ENCODE measurements around the gene KRT37.

Gene KRT37

DNA sequence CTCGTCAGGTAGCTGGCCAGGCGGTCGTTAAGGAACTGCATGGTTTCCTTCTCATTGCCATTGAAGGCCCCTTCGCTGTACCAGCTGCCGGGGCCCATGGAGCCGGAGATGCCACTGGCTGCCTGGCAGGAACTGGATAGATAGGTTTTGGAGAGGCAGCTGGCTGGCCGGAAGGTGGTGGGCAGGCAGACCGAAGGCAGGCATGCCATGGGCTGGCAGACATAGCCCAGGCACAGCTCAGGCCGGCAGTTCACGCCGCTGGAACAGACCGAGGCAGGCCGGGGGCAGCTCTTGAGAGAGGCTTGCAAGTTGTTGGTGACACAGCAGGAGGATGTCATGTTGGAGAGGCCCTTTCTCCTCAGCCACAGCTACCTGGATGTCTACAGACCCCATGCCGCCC is 42.6 kb upstream of the KRT37 start, which contains the start of gene KRT32 (continued):
- no peak for TF ChIP-seq POU6F1 (CRISPR knock-in tag; IDR thresholded peaks at IDR 0.05; ENCODE audit: borderline replicate concordance, low read depth)
- TF ChIP-seq ZNF8 (CRISPR knock-in tag; IDR thresholded peaks at IDR 0.05), result no peak
- TF ChIP-seq SNAI2 (CRISPR knock-in tag; IDR thresholded peaks at IDR 0.05), result no peak
- no peak for TF ChIP-seq BACH2 (CRISPR knock-in tag; IDR thresholded peaks at IDR 0.05; ENCODE audit: borderline replicate concordance)
- no peak for TF ChIP-seq OSR1 (CRISPR knock-in tag; IDR thresholded peaks at IDR 0.05)
- TF ChIP-seq ZNF70 (CRISPR knock-in tag; IDR thresholded peaks at IDR 0.05), result no peak
- TF ChIP-seq ZFP3 (CRISPR knock-in tag; IDR thresholded peaks at IDR 0.05), result no peak

DNA sequence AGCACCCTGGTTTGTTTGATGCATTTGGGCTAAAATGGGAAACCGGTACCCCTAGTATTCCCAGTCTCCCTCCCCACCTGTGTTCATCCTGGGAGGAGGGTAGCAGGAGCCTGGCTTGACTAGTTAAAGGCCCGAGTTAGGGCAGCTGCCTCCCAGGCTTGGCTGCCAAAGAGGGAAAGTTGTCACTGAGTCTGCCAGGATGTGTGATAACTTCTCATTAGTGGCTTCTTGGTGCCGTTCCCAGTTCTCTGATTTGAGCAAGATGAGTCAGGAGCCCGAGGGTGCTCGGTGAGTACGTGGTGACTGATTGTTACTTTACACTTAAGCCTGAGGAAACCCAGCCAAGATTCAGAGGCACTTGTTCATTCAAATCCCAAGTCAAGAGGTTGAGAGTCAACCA is 40.3 kb upstream of the KRT37 start:
- peak; percentile 61; the same call in 2 of the 3 replicates for ATAC-seq

DNA sequence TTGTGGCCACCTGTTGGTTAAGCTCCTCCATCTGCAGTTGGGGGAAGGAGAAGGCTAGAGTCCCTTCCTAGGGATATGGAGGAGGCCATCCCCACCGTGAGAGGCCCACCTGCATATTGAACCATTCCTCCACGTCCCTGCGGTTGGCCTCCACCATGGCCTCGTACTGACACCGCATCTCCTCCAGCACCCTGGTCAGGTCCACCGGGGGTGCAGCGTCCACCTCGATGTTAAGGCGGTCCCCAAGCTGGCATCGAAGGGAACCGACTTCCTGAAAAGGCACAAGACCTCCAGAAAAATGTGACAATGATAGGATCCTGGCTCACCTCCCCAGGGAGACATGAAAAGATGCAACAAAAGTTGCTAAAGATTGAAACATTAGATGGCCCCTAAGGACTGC is 39.8 kb upstream of the KRT37 start:
- TF ChIP-seq ARNTL (CRISPR knock-in tag; IDR thresholded peaks at IDR 0.05; ENCODE audit: borderline replicate concordance, low read depth) (no peak), POU6F1 (CRISPR knock-in tag; IDR thresholded peaks at IDR 0.05; ENCODE audit: borderline replicate concordance, low read depth) (no peak), TCF4 (CRISPR knock-in tag; IDR thresholded peaks at IDR 0.05; ENCODE audit: borderline replicate concordance) (no peak), ZFP3 (CRISPR knock-in tag; IDR thresholded peaks at IDR 0.05) (no peak), ESRRG (CRISPR knock-in tag; IDR thresholded peaks at IDR 0.05) (no peak), OSR1 (CRISPR knock-in tag; IDR thresholded peaks at IDR 0.05) (no peak), GLIS3 (CRISPR knock-in tag; IDR thresholded peaks at IDR 0.05) (no peak), RARB (CRISPR knock-in tag; IDR thresholded peaks at IDR 0.05) (no peak), ZNF70 (CRISPR knock-in tag; IDR thresholded peaks at IDR 0.05) (no peak), ZNF8 (CRISPR knock-in tag; IDR thresholded peaks at IDR 0.05) (no peak), SNAI2 (CRISPR knock-in tag; IDR thresholded peaks at IDR 0.05) (no peak), BACH2 (CRISPR knock-in tag; IDR thresholded peaks at IDR 0.05; ENCODE audit: borderline replicate concordance) (no peak), TOX (CRISPR knock-in tag; IDR thresholded peaks at IDR 0.05; ENCODE audit: borderline replicate concordance) (no peak)
- TF ChIP-seq, protein P1, sequence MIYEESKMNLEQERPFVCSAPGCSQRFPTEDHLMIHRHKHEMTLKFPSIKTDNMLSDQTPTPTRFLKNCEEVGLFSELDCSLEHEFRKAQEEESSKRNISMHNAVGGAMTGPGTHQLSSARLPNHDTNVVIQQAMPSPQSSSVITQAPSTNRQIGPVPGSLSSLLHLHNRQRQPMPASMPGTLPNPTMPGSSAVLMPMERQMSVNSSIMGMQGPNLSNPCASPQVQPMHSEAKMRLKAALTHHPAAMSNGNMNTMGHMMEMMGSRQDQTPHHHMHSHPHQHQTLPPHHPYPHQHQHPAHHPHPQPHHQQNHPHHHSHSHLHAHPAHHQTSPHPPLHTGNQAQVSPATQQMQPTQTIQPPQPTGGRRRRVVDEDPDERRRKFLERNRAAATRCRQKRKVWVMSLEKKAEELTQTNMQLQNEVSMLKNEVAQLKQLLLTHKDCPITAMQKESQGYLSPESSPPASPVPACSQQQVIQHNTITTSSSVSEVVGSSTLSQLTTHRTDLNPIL (CRISPR knock-in tag; IDR thresholded peaks at IDR 0.05; ENCODE audit: low read depth), result no peak
- TF ChIP-seq, protein P2, sequence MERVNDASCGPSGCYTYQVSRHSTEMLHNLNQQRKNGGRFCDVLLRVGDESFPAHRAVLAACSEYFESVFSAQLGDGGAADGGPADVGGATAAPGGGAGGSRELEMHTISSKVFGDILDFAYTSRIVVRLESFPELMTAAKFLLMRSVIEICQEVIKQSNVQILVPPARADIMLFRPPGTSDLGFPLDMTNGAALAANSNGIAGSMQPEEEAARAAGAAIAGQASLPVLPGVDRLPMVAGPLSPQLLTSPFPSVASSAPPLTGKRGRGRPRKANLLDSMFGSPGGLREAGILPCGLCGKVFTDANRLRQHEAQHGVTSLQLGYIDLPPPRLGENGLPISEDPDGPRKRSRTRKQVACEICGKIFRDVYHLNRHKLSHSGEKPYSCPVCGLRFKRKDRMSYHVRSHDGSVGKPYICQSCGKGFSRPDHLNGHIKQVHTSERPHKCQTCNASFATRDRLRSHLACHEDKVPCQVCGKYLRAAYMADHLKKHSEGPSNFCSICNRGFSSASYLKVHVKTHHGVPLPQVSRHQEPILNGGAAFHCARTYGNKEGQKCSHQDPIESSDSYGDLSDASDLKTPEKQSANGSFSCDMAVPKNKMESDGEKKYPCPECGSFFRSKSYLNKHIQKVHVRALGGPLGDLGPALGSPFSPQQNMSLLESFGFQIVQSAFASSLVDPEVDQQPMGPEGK (CRISPR knock-in tag; IDR thresholded peaks at IDR 0.05; ENCODE audit: borderline replicate concordance), result no peak
- TF ChIP-seq, protein P3, sequence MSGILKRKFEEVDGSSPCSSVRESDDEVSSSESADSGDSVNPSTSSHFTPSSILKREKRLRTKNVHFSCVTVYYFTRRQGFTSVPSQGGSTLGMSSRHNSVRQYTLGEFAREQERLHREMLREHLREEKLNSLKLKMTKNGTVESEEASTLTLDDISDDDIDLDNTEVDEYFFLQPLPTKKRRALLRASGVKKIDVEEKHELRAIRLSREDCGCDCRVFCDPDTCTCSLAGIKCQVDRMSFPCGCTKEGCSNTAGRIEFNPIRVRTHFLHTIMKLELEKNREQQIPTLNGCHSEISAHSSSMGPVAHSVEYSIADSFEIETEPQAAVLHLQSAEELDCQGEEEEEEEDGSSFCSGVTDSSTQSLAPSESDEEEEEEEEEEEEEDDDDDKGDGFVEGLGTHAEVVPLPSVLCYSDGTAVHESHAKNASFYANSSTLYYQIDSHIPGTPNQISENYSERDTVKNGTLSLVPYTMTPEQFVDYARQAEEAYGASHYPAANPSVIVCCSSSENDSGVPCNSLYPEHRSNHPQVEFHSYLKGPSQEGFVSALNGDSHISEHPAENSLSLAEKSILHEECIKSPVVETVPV (CRISPR knock-in tag; IDR thresholded peaks at IDR 0.05), result no peak
- no peak for ATAC-seq

More for the DNA sequence above, 40.3 kb upstream of the KRT37 start:
- TF ChIP-seq PPARA (CRISPR knock-in tag; IDR thresholded peaks at IDR 0.05; ENCODE audit: borderline replicate concordance), result no peak

DNA sequence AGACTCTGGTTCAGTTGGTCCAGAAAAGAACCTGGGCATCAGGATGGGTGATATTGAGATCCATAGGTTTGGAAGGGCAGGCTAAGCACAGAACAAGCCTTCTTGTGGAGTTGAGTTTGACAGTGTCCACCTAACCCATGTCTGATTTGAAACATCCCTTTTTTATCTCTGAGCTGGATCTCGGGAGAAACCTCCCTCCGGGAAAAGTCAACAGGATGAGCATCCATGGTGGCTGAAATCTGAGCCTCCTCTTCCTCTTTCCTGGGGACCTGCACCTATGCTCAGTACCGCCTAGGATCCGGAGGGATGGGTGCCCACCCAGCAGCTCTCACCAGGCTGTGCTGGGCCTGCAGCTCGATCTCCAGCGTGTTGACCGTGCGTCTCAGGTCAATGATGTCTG is 39.4 kb upstream of the KRT37 start:
- no peak for ATAC-seq
- TF ChIP-seq SNAI2 (CRISPR knock-in tag; IDR thresholded peaks at IDR 0.05) (no peak), ESRRG (CRISPR knock-in tag; IDR thresholded peaks at IDR 0.05) (no peak), ZNF8 (CRISPR knock-in tag; IDR thresholded peaks at IDR 0.05) (no peak), ISL1 (CRISPR knock-in tag; IDR thresholded peaks at IDR 0.05) (no peak), ZNF70 (CRISPR knock-in tag; IDR thresholded peaks at IDR 0.05) (no peak), TOX (CRISPR knock-in tag; IDR thresholded peaks at IDR 0.05; ENCODE audit: borderline replicate concordance) (no peak)
- TF ChIP-seq, protein P1 (CRISPR knock-in tag; IDR thresholded peaks at IDR 0.05; ENCODE audit: low read depth), result no peak
- TF ChIP-seq, protein P4, sequence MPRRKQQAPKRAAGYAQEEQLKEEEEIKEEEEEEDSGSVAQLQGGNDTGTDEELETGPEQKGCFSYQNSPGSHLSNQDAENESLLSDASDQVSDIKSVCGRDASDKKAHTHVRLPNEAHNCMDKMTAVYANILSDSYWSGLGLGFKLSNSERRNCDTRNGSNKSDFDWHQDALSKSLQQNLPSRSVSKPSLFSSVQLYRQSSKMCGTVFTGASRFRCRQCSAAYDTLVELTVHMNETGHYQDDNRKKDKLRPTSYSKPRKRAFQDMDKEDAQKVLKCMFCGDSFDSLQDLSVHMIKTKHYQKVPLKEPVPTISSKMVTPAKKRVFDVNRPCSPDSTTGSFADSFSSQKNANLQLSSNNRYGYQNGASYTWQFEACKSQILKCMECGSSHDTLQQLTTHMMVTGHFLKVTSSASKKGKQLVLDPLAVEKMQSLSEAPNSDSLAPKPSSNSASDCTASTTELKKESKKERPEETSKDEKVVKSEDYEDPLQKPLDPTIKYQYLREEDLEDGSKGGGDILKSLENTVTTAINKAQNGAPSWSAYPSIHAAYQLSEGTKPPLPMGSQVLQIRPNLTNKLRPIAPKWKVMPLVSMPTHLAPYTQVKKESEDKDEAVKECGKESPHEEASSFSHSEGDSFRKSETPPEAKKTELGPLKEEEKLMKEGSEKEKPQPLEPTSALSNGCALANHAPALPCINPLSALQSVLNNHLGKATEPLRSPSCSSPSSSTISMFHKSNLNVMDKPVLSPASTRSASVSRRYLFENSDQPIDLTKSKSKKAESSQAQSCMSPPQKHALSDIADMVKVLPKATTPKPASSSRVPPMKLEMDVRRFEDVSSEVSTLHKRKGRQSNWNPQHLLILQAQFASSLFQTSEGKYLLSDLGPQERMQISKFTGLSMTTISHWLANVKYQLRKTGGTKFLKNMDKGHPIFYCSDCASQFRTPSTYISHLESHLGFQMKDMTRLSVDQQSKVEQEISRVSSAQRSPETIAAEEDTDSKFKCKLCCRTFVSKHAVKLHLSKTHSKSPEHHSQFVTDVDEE (CRISPR knock-in tag; IDR thresholded peaks at IDR 0.05), result no peak
- TF ChIP-seq, protein P2 (CRISPR knock-in tag; IDR thresholded peaks at IDR 0.05; ENCODE audit: borderline replicate concordance), result no peak
